Iris pigment epithelial cell (primary cell): ENCODE measurements around the gene HS3ST6.
"Not testable (repeated sequence)": the region's sequence is repeated elsewhere in the genome, so short reads cannot be mapped to it uniquely, and the experiment has no call there.

Experiments
- DNase-seq: peaks from one replicate; pipeline ENCODE4 v3.0.0-alpha.2; 2011; ENCODE audit warnings: low read depth

HS3ST6 gene

GRCh38 chr16:1907226-1907860 is 10.9 kb downstream of the HS3ST6 start:
- no peak for DNase-seq

- no peak for DNase-seq
These were observed 11.4 kb downstream of the HS3ST6 start for GRCh38 chr16:1906846-1907165.

GRCh38 chr16:1906055-1906845 is 12.0 kb downstream of the HS3ST6 start:
- DNase-seq = no peak

DNA sequence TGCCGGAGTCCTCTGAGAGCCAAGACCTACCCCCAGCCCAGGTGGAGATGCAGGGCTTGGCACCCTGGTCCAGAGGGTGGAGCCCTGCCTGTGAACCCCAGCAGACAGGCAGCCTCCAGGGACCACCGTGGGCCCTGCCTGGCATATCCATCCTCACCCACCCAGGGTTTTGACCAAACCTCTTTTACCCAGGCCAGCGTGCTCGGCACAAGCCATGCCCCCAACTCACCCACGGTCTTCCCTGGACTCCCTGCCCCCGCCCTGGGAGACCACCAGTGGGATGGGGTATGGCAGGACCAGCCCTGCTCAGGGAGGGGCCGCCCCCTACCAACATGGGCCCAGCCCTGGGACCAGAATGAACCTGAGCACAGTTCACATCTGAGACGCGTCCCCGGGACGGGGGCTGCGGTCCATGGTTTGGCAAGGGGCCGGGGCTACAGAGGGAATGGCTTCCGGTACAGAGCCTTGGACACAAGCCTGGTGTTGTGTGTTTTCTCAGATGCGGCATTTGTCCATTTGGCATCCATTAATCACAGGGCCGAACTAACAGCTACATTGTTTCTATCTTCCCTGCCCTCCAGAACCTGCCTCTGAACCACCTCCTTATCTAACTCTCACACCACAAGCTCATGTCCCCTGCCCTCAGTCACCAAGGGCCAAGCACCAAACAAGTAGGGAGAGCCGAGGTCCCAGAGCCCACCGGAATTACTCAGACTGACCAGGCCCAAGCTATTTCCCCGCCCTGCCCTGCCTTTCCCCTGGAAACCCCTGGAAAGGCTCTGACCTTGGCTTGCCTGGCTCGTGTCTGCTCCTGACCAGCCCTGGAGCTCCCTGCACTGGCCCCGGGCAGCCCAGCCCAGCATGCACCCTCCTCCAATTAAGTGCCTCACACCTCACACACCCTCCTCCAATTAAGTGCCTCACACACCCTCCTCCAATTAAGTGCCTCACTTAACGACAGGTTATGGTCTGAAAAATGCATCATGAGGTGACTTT is 14.1 kb downstream of the HS3ST6 start:
- no peak for DNase-seq

- DNase-seq = no peak
These were observed 15.0 kb downstream of the HS3ST6 start for GRCh38 chr16:1903220-1903574.

- no peak for DNase-seq
These were observed 15.5 kb downstream of the HS3ST6 start for GRCh38 chr16:1902547-1903219.

- DNase-seq = no peak
These were observed 17.8 kb downstream of the HS3ST6 start for GRCh38 chr16:1900452-1900774.

GRCh38 chr16:1899641-1900451 is 18.4 kb downstream of the HS3ST6 start:
- no peak for DNase-seq

DNA sequence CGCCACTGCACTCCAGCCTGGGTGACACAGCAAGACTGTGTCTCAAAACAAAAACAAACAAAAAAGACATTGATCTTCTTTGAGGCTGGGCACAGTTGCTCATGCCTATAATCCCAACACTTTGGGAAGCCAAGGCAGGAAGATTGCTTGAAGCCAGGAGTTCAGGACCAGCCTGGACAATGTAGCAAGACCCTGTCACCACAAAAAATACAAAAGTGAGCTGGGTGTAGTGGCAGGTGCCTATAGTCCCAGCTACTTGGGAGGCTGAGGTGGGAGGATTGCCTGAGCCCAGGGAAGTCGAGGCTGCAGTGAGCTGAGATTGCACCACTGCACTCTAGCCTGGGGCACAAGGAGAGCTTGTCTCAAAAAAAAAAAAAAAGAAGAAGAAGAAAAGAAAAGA is 20.5 kb downstream of the HS3ST6 start:
- not testable (repeated sequence) for DNase-seq

GRCh38 chr16:1895949-1896675 is 22.1 kb downstream of the HS3ST6 start:
- DNase-seq = no peak

DNA sequence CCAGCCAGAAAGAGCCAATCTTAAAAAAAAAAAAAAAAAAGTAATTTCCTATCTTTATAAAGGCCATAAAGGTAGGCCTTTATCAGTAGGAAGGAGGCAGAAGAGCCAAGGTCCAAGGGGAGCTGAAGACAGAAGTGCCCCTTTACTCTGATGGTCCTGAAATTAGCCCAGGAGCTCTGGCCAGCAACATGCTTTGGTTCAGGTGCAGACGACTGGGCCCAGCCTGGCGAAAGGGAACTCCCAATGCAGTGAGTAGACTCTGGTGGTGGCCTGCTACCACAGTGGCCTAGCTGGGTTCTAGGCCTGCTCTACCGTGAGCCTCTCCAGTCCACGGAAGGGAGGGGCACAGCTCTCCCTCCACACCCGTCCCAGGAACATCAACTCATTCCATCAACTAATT is 23.1 kb downstream of the HS3ST6 start:
- DNase-seq = no peak

GRCh38 chr16:1890708-1891050 is 27.5 kb downstream of the HS3ST6 start:
- DNase-seq = no peak

DNA sequence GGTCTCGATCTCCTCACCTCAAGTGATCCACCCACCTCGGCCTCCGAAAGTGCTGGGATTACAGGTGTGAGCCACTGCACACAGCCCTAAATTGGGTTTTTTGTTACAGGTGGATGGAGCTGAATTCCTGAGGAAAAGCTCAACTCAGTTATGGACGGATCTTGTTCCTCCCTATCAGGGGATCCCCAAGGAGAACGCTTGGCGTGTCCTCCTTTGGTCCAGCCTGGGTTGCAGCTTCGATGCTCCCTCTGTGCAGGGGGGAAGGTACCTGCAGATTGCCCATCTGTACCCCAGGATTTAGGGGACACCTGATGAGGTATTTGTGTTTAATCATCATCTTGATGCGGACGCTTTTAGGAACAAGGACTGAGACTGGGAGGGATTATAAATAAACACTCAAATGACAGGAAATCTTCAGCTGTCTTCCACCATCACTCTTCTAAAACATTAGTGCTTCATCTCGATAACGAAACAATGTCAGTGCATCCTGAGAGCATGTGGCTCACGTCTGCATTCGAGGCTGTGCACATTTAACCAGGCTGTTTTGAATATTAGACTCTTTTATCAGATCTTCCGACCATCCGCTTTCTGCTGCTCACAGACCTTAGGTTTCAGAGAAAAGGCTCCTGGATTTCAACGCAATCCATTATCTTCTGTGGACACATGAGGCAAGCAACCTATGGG is 28.0 kb downstream of the HS3ST6 start:
- DNase-seq = no peak

GRCh38 chr16:1887711-1888354 is 30.4 kb downstream of the HS3ST6 start:
- DNase-seq = no peak

DNA sequence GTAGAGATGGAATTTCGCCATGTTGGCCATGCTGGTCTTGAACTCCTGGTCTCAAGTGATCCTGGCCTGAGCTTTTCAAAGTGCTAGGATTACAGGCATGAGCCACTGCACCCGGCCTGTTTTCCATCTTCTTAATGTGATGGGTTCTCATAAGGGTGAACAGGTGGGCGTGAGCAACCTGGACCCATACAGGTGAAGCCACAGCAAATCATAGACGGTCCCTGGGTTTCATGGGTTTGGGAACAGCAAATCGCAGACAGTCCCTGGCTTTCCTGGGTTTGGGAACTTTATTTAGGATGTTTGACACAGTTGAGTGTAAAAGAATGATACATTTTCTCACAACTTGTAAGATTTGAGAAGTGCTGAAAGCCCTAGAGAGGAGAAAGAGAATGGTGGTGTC is 33.3 kb downstream of the HS3ST6 start:
- DNase-seq = no peak

- DNase-seq = peak; percentile 65
These were observed 34.0 kb downstream of the HS3ST6 start for GRCh38 chr16:1884155-1884760.

- DNase-seq = not testable (repeated sequence)
These were observed 37.0 kb downstream of the HS3ST6 start for GRCh38 chr16:1881172-1881571.

GRCh38 chr16:1879477-1879876 is 38.7 kb downstream of the HS3ST6 start:
- DNase-seq = no peak

- no peak for DNase-seq
These were observed 40.0 kb downstream of the HS3ST6 start for GRCh38 chr16:1878256-1878655.
